Measurements from ENCODE around the gene DCHS1.
A peak's percentile ranks its signal among the peaks of the same experiment; 100 is the strongest.

The DCHS1 gene

GRCh38 chr11:6614446-6614845 lies 41.2 kb downstream of the DCHS1 start:
- Histone ChIP-seq H3K4me2 (ENCODE audit: low read depth, low read length, poor library complexity, severe bottlenecking) (no peak overlapping the region), H3K9ac (ENCODE audit: low read depth, low read length, poor library complexity, severe bottlenecking) (no peak overlapping the region), H4K20me1 (ENCODE audit: insufficient read depth, low read length, poor library complexity, severe bottlenecking) (peaks cover 9% of the 10 kb centered on the region), H3K9me3 (ENCODE audit: insufficient read depth, low read depth, low read length) (no peaks in the 10 kb centered on the region), H3K36me3 (ENCODE audit: insufficient read depth, low read length) (peaks cover 18% of the 10 kb centered on the region; the same call in 1 of the 2 replicates), H3K4me1 (ENCODE audit: insufficient read depth, low read length, poor library complexity, severe bottlenecking) (peaks cover 37% of the 10 kb centered on the region), H3K79me2 (ENCODE audit: insufficient read depth, low read length) (peaks cover 31% of the 10 kb centered on the region), H3K9me2 (replicated peaks; ENCODE audit: low read depth, low read length) (no peaks in the 10 kb centered on the region), H3K4me3 (ENCODE audit: low read length, poor library complexity, severe bottlenecking) (no peak overlapping the region), H3F3A (ENCODE audit: low read depth) (peaks cover 2% of the 10 kb centered on the region; the same call in 1 of the 2 replicates), H2AFZ (ENCODE audit: low read length) (no peak overlapping the region), H3K27me3 (ENCODE audit: insufficient read depth, low read length, poor library complexity, severe bottlenecking) (no peaks in the 10 kb centered on the region)
- TF ChIP-seq, protein P1, sequence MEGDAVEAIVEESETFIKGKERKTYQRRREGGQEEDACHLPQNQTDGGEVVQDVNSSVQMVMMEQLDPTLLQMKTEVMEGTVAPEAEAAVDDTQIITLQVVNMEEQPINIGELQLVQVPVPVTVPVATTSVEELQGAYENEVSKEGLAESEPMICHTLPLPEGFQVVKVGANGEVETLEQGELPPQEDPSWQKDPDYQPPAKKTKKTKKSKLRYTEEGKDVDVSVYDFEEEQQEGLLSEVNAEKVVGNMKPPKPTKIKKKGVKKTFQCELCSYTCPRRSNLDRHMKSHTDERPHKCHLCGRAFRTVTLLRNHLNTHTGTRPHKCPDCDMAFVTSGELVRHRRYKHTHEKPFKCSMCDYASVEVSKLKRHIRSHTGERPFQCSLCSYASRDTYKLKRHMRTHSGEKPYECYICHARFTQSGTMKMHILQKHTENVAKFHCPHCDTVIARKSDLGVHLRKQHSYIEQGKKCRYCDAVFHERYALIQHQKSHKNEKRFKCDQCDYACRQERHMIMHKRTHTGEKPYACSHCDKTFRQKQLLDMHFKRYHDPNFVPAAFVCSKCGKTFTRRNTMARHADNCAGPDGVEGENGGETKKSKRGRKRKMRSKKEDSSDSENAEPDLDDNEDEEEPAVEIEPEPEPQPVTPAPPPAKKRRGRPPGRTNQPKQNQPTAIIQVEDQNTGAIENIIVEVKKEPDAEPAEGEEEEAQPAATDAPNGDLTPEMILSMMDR (conservative IDR thresholded peaks at IDR 0.05; ENCODE audit: low read length): no peak
- no peak for TF ChIP-seq EZH2phosphoT487 (IDR thresholded peaks at IDR 0.05; ENCODE audit: borderline replicate concordance)

DNA sequence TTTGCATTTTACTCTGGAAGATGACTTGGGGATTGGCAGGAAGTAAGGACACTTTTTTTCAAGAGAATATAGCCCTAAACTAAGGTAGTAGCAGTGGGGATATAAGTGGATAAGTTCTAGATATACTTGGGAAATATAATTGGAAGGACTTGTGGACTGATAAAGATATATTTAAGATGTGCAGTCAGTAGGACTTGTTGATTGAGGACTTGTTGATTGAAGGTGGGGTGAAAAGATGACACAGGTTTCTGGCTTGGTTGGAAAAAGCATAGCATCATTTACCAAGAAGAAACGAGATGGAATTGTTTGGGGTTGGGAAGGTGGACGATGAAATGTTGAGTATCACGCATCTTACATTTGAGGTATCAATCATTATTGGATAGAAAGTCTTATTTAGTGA lies 42.1 kb downstream of the DCHS1 start:
- Histone ChIP-seq H3K4me1 (ENCODE audit: insufficient read depth, low read length, poor library complexity, severe bottlenecking) (peaks cover 30% of the 10 kb centered on the region), H3K9me3 (ENCODE audit: insufficient read depth, low read depth, low read length) (no peaks in the 10 kb centered on the region), H3K36me3 (ENCODE audit: insufficient read depth, low read length) (peaks cover 28% of the 10 kb centered on the region; the same call in 1 of the 2 replicates), H3K79me2 (ENCODE audit: insufficient read depth, low read length) (peaks cover 36% of the 10 kb centered on the region), H4K20me1 (ENCODE audit: insufficient read depth, low read length, poor library complexity, severe bottlenecking) (peaks cover 9% of the 10 kb centered on the region), H3F3A (ENCODE audit: low read depth) (peaks cover 2% of the 10 kb centered on the region; the same call in 1 of the 2 replicates), H3K4me3 (ENCODE audit: low read length, poor library complexity, severe bottlenecking) (peak overlapping the region; percentile 80), H2AFZ (ENCODE audit: low read length) (no peak overlapping the region), H3K27me3 (ENCODE audit: insufficient read depth, low read length, poor library complexity, severe bottlenecking) (no peaks in the 10 kb centered on the region), H3K9ac (ENCODE audit: low read depth, low read length, poor library complexity, severe bottlenecking) (peak overlapping the region; percentile 90), H3K4me2 (ENCODE audit: low read depth, low read length, poor library complexity, severe bottlenecking) (peak overlapping the region; percentile 84), H3K9me2 (replicated peaks; ENCODE audit: low read depth, low read length) (no peaks in the 10 kb centered on the region)
- TF ChIP-seq, protein P1 (conservative IDR thresholded peaks at IDR 0.05; ENCODE audit: low read length): no peak
- no peak for TF ChIP-seq EZH2phosphoT487 (IDR thresholded peaks at IDR 0.05; ENCODE audit: borderline replicate concordance)

DNA sequence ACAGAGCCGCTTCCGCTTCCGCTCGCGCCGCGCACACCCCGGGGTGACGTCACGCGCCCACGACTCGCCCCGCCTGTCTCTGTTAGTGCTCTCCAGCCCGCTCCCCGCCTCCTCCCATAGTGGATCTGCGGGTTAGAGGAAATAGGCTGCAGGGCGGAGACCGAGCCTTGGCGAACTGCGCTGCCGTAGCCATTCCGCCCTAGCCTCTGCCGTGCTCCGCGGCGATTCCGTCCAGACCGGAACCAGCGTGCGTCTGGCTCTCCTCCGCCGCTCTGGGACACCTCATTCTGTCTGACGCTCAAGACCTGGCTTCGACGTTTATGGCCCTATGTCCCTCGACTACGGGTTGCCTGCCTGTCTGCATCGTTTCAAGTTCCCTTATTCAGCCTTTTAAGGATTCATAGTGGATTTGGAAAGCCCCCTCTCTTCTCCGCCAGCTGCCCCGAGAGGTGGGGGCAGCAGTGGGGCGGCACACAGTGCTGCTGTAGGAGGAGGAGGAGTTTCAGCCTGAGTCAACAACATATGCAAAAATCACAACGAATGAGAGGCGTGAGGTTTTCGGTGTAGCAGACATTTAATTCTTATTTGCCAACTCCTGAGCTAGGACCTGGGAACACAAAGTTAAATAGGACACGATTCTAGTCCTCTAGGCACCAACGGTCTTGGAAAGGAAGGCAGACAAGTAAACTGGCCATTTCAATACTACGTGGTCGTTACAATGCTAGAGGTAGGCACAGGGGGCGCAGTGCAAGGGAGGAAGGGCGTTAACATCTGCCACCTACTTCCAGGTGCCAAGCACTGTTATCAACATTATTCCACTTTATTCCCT lies 43.2 kb downstream of the DCHS1 start, which contains the start of gene TAF10:
Gene TAF10 (minus strand): TSS at position 4 of the 829 bp plus-strand sequence. CDS start 27 bp downstream, outside the sequence.
- Histone ChIP-seq H3K4me3 (ENCODE audit: low read length, poor library complexity, severe bottlenecking) (peak within 1 kb of the TSS; percentile 80), H3K79me2 (ENCODE audit: insufficient read depth, low read length) (peaks cover 44% of the 10 kb centered on the region), H3K9me3 (ENCODE audit: insufficient read depth, low read depth, low read length) (no peaks in the 10 kb centered on the region), H3K9me2 (replicated peaks; ENCODE audit: low read depth, low read length) (no peaks in the 10 kb centered on the region), H3K9ac (ENCODE audit: low read depth, low read length, poor library complexity, severe bottlenecking) (peak within 1 kb of the TSS; percentile 90), H4K20me1 (ENCODE audit: insufficient read depth, low read length, poor library complexity, severe bottlenecking) (peaks cover 12% of the 10 kb centered on the region), H3F3A (ENCODE audit: low read depth) (peaks cover 3% of the 10 kb centered on the region; the same call in 1 of the 2 replicates), H3K4me1 (ENCODE audit: insufficient read depth, low read length, poor library complexity, severe bottlenecking) (peaks cover 32% of the 10 kb centered on the region), H3K27me3 (ENCODE audit: insufficient read depth, low read length, poor library complexity, severe bottlenecking) (no peaks in the 10 kb centered on the region), H3K4me2 (ENCODE audit: low read depth, low read length, poor library complexity, severe bottlenecking) (peak within 1 kb of the TSS; percentile 96), H2AFZ (ENCODE audit: low read length) (peak within 1 kb of the TSS; percentile 88), H3K36me3 (ENCODE audit: insufficient read depth, low read length) (peaks cover 34% of the 10 kb centered on the region; the same call in 1 of the 2 replicates)
- TF ChIP-seq, protein P1 (conservative IDR thresholded peaks at IDR 0.05; ENCODE audit: low read length): peak; percentile 76
- no peak for TF ChIP-seq EZH2phosphoT487 (IDR thresholded peaks at IDR 0.05; ENCODE audit: borderline replicate concordance)
